MCF 10A (cell line): Measurements from ENCODE around the gene RRBP1. TPM values are rescaled to one million over a fixed set of nuclear protein-coding genes. Genes with fewer than 3 reads are reported as not detected.

Source experiments
- BruUV-seq: library from RNA; stranded (reverse); fragments of 400-500 nt; replicated peaks from 2 replicates; lab custom pipeline; 2021; lab: Mats Ljungman, UMichigan
- CTCF ChIA-PET: fragments of 300-600 bp; sonication (Branson Sonifier 250); formaldehyde crosslinking; extraction: SDS; loops from one replicate; lab custom pipeline; 2021; ENCODE audit warnings: antibody characterized with exemption, inconsistent platforms; lab: Yijun Ruan, JAX
- POLR2A ChIA-PET: fragments of 300-600, 350-650 bp; sonication (Branson Sonifier 250); formaldehyde crosslinking; extraction: SDS; loops from one replicate; lab custom pipeline; 2020; ENCODE audit warnings: antibody characterized with exemption, inconsistent platforms; lab: Yijun Ruan, JAX
- DNase-seq: peaks from one replicate; pipeline ENCODE4 v3.0.0-alpha.2; 2018; ENCODE audit not compliant: unreplicated experiment
- H3K27ac Mint-ChIP-seq: one replicate; pipeline ENCODE4 v1.8.0; 2022; ENCODE audit warnings: mild to moderate bottlenecking, low read depth, mixed read lengths; ENCODE audit not compliant: unreplicated experiment
- H3K27me3 Mint-ChIP-seq: one replicate; pipeline ENCODE4 v1.8.0; 2022; ENCODE audit warnings: mixed read lengths; ENCODE audit not compliant: insufficient read depth, unreplicated experiment
- H3K36me3 Mint-ChIP-seq: one replicate; pipeline ENCODE4 v1.8.0; 2022; ENCODE audit warnings: mild to moderate bottlenecking, moderate library complexity, mixed read lengths; ENCODE audit not compliant: insufficient read depth, unreplicated experiment
- H3K4me1 Mint-ChIP-seq: one replicate; pipeline ENCODE4 v1.8.0; 2022; ENCODE audit warnings: mixed read lengths; ENCODE audit not compliant: insufficient read depth, unreplicated experiment
- H3K4me3 Mint-ChIP-seq: one replicate; pipeline ENCODE4 v1.8.0; 2022; ENCODE audit warnings: mild to moderate bottlenecking, moderate library complexity, mixed read lengths; ENCODE audit not compliant: unreplicated experiment
- H3K9me3 Mint-ChIP-seq: one replicate; pipeline ENCODE4 v1.8.0; 2022; ENCODE audit warnings: mixed read lengths; ENCODE audit not compliant: unreplicated experiment
- CTCF ChIP-seq: fragments of 200-600 bp; IDR thresholded peaks from one replicate; pipeline ENCODE4 v1.8.0; 2022; ENCODE audit warnings: antibody characterized with exemption, mild to moderate bottlenecking; ENCODE audit not compliant: unreplicated experiment
- intact Hi-C: fragments of 100-400 bp; cut with micrococcal nuclease; formaldehyde crosslinking; loops from 2 replicates; pipeline ENCODE4 v1.14.1; 2022
- total RNA-seq: library from RNA; stranded (reverse); gene quantifications from 2 replicates; pipeline ENCODE4 v1.2.3, GENCODE V29; 2022

RRBP1 gene
- total RNA-seq, 1 experiment from 2014 or later = 203 TPM

GRCh38 chr20:17611540-17612286 is 70.3 kb downstream of the RRBP1 start:
- BruUV-seq = no TSS peak
- no peaks in the 10 kb centered on the region for H3K9me3 Mint-ChIP-seq
- no peak overlapping the region for H3K4me3 Mint-ChIP-seq
- ChIA-PET POLR2A (interaction anchor here (1.0 to 3.2 kb wide), 7 partner anchors 25 to 79 kb away, joined by 3 to 32 read pairs (median 7); partner anchors contain the start of gene DSTN), CTCF (interaction anchor here (1.2 to 4.9 kb wide), 12 partner anchors 9 to 286 kb away, joined by 3 to 26 read pairs (median 9); no protein-coding TSS in a partner anchor)
- peaks cover 7% of the 10 kb centered on the region for H3K4me1 Mint-ChIP-seq
- peaks cover 76% of the 10 kb centered on the region for H3K36me3 Mint-ChIP-seq
- intact Hi-C loops = loop anchor here (1.0 to 5.0 kb wide), 3 partner anchors 39 to 287 kb away; partner anchors contain the start of gene DSTN
- peak; percentile 68 for DNase-seq
- H3K27ac Mint-ChIP-seq = peak overlapping the region; percentile 93
- TF ChIP-seq CTCF = no peak
- H3K27me3 Mint-ChIP-seq = no peaks in the 10 kb centered on the region

GRCh38 chr20:17611290-17611539 is 70.8 kb downstream of the RRBP1 start:
- Mint-ChIP-seq H3K27ac (no peak overlapping the region), H3K9me3 (no peaks in the 10 kb centered on the region), H3K27me3 (no peaks in the 10 kb centered on the region), H3K36me3 (peaks cover 79% of the 10 kb centered on the region), H3K4me3 (no peak overlapping the region), H3K4me1 (peaks cover 7% of the 10 kb centered on the region)
- no peak for DNase-seq
- ChIA-PET CTCF (interaction anchor here (0.6 to 4.9 kb wide), 17 partner anchors 9 to 384 kb away, joined by 3 to 26 read pairs (median 6); no protein-coding TSS in a partner anchor), POLR2A (interaction anchor here (0.7 to 3.2 kb wide), 16 partner anchors 10 to 284 kb away, joined by 3 to 32 read pairs (median 6); partner anchors contain the start of genes BFSP1 and DSTN)
- BruUV-seq = no TSS peak
- peak; percentile 53 for TF ChIP-seq CTCF
- intact Hi-C loops = loop anchor here (1.0 to 5.0 kb wide), 3 partner anchors 39 to 288 kb away; partner anchors contain the start of gene DSTN

- no peaks in the 10 kb centered on the region for H3K27me3 Mint-ChIP-seq
- H3K4me1 Mint-ChIP-seq = peaks cover 7% of the 10 kb centered on the region
- intact Hi-C loops = loop anchor here (1.0 to 5.0 kb wide), 3 partner anchors 38 to 288 kb away; partner anchors contain the start of gene DSTN
- no peaks in the 10 kb centered on the region for H3K9me3 Mint-ChIP-seq
- ChIA-PET CTCF (interaction anchor here (0.6 to 4.9 kb wide), 22 partner anchors 8 to 856 kb away, joined by 3 to 26 read pairs (median 4); partner anchors contain the start of genes DZANK1 and POLR3F), POLR2A (interaction anchor here (0.7 to 3.2 kb wide), 18 partner anchors 9 to 645 kb away, joined by 3 to 32 read pairs (median 4); partner anchors contain the start of genes BFSP1 and DSTN)
- TF ChIP-seq CTCF = no peak
- peaks cover 83% of the 10 kb centered on the region for H3K36me3 Mint-ChIP-seq
- H3K4me3 Mint-ChIP-seq = no peak overlapping the region
- peak overlapping the region; percentile 31 for H3K27ac Mint-ChIP-seq
- no peak for DNase-seq
- BruUV-seq = no TSS peak
Measured at GRCh38 chr20:17610566-17611289, 71.3 kb downstream of the RRBP1 start.
